Liver (tissue), 9 donors: ENCODE measurements around the gene AGER. TPM values are rescaled to one million over a fixed set of nuclear protein-coding genes. Genes with fewer than 3 reads are reported as not detected.

ENCODE experiments used
- DNase-seq: peaks from one replicate; pipeline ENCODE4 v3.0.0-alpha.2; 2017; ENCODE audit warnings: low spot score
- H3K27ac ChIP-seq, 2 donors: one replicate each; pipeline ENCODE4 v1.7.0; 2013; ENCODE audit warnings: inconsistent platforms in 2 of 2, low read length in 2 of 2, control low read depth in 1 of 2, low read depth in 1 of 2, mild to moderate bottlenecking in 1 of 2
- H3K27me3 ChIP-seq, 4 donors: one replicate each; pipeline versions ENCODE4 v1.6.1 to v1.7.0; 2013; ENCODE audit warnings: low read length in 3 of 4, inconsistent platforms in 1 of 4, mild to moderate bottlenecking in 1 of 4, moderate library complexity in 1 of 4; ENCODE audit not compliant: control insufficient read depth in 4 of 4, insufficient read depth in 4 of 4
- H3K36me3 ChIP-seq, 4 donors: one replicate each; pipeline versions ENCODE4 v1.6.1 to v1.7.0; 2013; ENCODE audit warnings: low read length in 3 of 4, mild to moderate bottlenecking in 3 of 4, low read depth in 1 of 4, moderate library complexity in 1 of 4; ENCODE audit not compliant: control insufficient read depth in 4 of 4, insufficient read depth in 3 of 4
- H3K4me1 ChIP-seq, 4 donors: one replicate each; pipeline versions ENCODE4 v1.6.1 to v1.7.0; 2013; ENCODE audit warnings: low read length in 3 of 4, mild to moderate bottlenecking in 3 of 4, moderate library complexity in 1 of 4; ENCODE audit not compliant: control insufficient read depth in 4 of 4, insufficient read depth in 4 of 4
- H3K4me3 ChIP-seq, 3 donors: one replicate each; pipeline versions ENCODE4 v1.6.1 to v1.7.0; 2013; ENCODE audit warnings: low read length in 3 of 3, control low read depth in 1 of 3, low read depth in 1 of 3, mild to moderate bottlenecking in 1 of 3
- H3K9ac ChIP-seq, 2 donors: one replicate each; pipeline ENCODE4 v1.7.0; 2013; ENCODE audit warnings: low read length in 2 of 2, mild to moderate bottlenecking in 2 of 2, moderate library complexity in 2 of 2, control low read depth in 1 of 2, low read depth in 1 of 2
- H3K9me3 ChIP-seq, 4 donors: one replicate each; pipeline versions ENCODE4 v1.6.1 to v1.7.0; 2013; ENCODE audit warnings: low read length in 3 of 4; ENCODE audit not compliant: control insufficient read depth in 4 of 4
- ATF3 ChIP-seq: IDR thresholded peaks from 2 replicates; pipeline ENCODE4 v1.6.1; 2016; ENCODE audit warnings: antibody characterized with exemption
- EGR1 ChIP-seq, 2 donors: IDR thresholded peaks; 2 replicates each; pipeline ENCODE4 v1.6.1; 2016 to 2018; ENCODE audit warnings: antibody characterized with exemption in 2 of 2, low read depth in 2 of 2
- FOXA1 ChIP-seq: IDR thresholded peaks from 2 replicates; pipeline ENCODE4 v1.6.1; 2016; ENCODE audit warnings: antibody characterized with exemption
- FOXA2 ChIP-seq: IDR thresholded peaks from 2 replicates; pipeline ENCODE4 v1.6.1; 2016; ENCODE audit warnings: antibody characterized with exemption
- GABPA ChIP-seq, 2 donors: IDR thresholded peaks in 1 of 2; conservative IDR thresholded peaks in 1 of 2; 2 replicates each; pipeline ENCODE4 v1.6.1; 2016; ENCODE audit warnings: antibody characterized with exemption in 2 of 2, mild to moderate bottlenecking in 1 of 2, moderate library complexity in 1 of 2
- HNF4A ChIP-seq, 2 donors: conservative IDR thresholded peaks; 2 replicates each; pipeline ENCODE4 v1.6.1; 2016; ENCODE audit warnings: antibody characterized with exemption in 2 of 2, mild to moderate bottlenecking in 2 of 2
- HNF4G ChIP-seq: IDR thresholded peaks from 2 replicates; pipeline ENCODE4 v1.6.1; 2016; ENCODE audit warnings: antibody characterized with exemption
- JUND ChIP-seq, 2 donors: IDR thresholded peaks; 2 replicates each; pipeline ENCODE4 v1.6.1; 2016; ENCODE audit warnings: antibody characterized with exemption in 2 of 2
- NR2F2 ChIP-seq: IDR thresholded peaks from 2 replicates; pipeline ENCODE4 v1.6.1; 2016; ENCODE audit warnings: antibody characterized with exemption
- RAD21 ChIP-seq, 2 donors: IDR thresholded peaks; 2 replicates each; pipeline ENCODE4 v1.6.1; 2016; ENCODE audit warnings: antibody characterized with exemption in 2 of 2, mild to moderate bottlenecking in 2 of 2
- REST ChIP-seq: IDR thresholded peaks from 2 replicates; pipeline ENCODE4 v1.6.1; 2016; ENCODE audit warnings: antibody characterized with exemption, mild to moderate bottlenecking
- RXRA ChIP-seq, 2 donors: IDR thresholded peaks; 2 replicates each; pipeline ENCODE4 v1.6.1; 2017 to 2018; ENCODE audit warnings: antibody characterized with exemption in 2 of 2, mild to moderate bottlenecking in 1 of 2
- SP1 ChIP-seq: IDR thresholded peaks from 2 replicates; pipeline ENCODE4 v1.6.1; 2018; ENCODE audit warnings: antibody characterized with exemption, mild to moderate bottlenecking
- TAF1 ChIP-seq: conservative IDR thresholded peaks from 2 replicates; pipeline ENCODE4 v1.6.1; 2016; ENCODE audit warnings: antibody characterized with exemption, mild to moderate bottlenecking
- YY1 ChIP-seq: IDR thresholded peaks from 2 replicates; pipeline ENCODE4 v1.6.1; 2016; ENCODE audit warnings: antibody characterized with exemption, mild to moderate bottlenecking
- WGBS: extraction: QIAGEN DNeasy Blood & Tissue Kit; methylation state at CpG from one replicate; pipeline ENCODE4 v1.1.7; 2013; 5-methylcytosine and 5-hydroxymethylcytosine counted together
- polyA plus RNA-seq, 2 donors: library from polyadenylated mRNA; stranded (reverse) in 1 of 2; unstranded in 1 of 2; fragments of 200-250 nt in 1 of 2; fragments of >200 nt in 1 of 2; fragmentation: Nextera tagmentation in 1 of 2; extraction: Ambion mirVana in 1 of 2; gene quantifications; one replicate each; pipeline versions ENCODE4 v1.2.1 to v1.2.3, GENCODE V29; 2013 to 2015
- total RNA-seq, 2 donors: library from RNA; depleted of rRNA; stranded (reverse); fragments of >200 nt; gene quantifications; one replicate each; pipeline ENCODE4 v1.2.3, GENCODE V29; 2014
- TF ChIP-seq, protein P1 (sequence below): IDR thresholded peaks from 2 replicates; pipeline ENCODE4 v1.6.1; 2016; ENCODE audit warnings: antibody characterized with exemption
- TF ChIP-seq, protein P2 (sequence below): IDR thresholded peaks from 2 replicates; pipeline ENCODE4 v1.6.1; 2016; ENCODE audit warnings: antibody characterized with exemption
- TF ChIP-seq, protein P3 (sequence below): fragments of 150-350 bp; IDR thresholded peaks from 2 replicates; pipeline ENCODE4 v1.5.1; 2017; ENCODE audit warnings: improper control_type of control experiment, low read depth, low read length; ENCODE audit not compliant: missing input control
- donor health status: healthy.
- donor health status: healthy.
- donor health status: healthy.
- donor health status: healthy.
- donor health status: healthy.

The AGER gene
- total and polyA plus RNA-seq, 4 donors = 0.47 to 0.92 (median 0.83) TPM

GRCh38 chr6:32167154-32167760, 16.8 kb downstream of the AGER start:
- no peak for TF ChIP-seq TAF1
- no peak for TF ChIP-seq RXRA (IDR thresholded peaks at IDR 0.05)
- TF ChIP-seq RAD21 (IDR thresholded peaks at IDR 0.05) = no peak
- no peak for TF ChIP-seq HNF4A (conservative IDR thresholded peaks at IDR 0.05)
- no peak for TF ChIP-seq SP1
- TF ChIP-seq FOXA1 = no peak
- TF ChIP-seq EGR1 (IDR thresholded peaks at IDR 0.05; ENCODE audit: low read depth in 2 of 2) = no peak
- TF ChIP-seq, protein P1, sequence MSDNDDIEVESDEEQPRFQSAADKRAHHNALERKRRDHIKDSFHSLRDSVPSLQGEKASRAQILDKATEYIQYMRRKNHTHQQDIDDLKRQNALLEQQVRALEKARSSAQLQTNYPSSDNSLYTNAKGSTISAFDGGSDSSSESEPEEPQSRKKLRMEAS = no peak
- no peak for TF ChIP-seq HNF4G
- no peak for TF ChIP-seq NR2F2
- TF ChIP-seq ATF3 = no peak
- TF ChIP-seq YY1 = no peak
- TF ChIP-seq GABPA (IDR thresholded peaks at IDR 0.05 in 1 of 2, conservative IDR thresholded peaks at IDR 0.05 in 1 of 2) = no peak
- no peaks in the 10 kb centered on the region for H3K27me3 ChIP-seq
- no peak overlapping the region for H3K27ac ChIP-seq
- H3K4me1 ChIP-seq = no peaks in the 10 kb centered on the region
- H3K9me3 ChIP-seq = no peaks in the 10 kb centered on the region
- H3K9ac ChIP-seq = no peak overlapping the region
- no peak overlapping the region for H3K4me3 ChIP-seq
- H3K36me3 ChIP-seq = peaks cover 7 to 35% (median 12%) of the 10 kb centered on the region in 4 donors
- WGBS = 93% methylated on average over 32 of the region's 32 CpGs
- no peak for DNase-seq

DNA sequence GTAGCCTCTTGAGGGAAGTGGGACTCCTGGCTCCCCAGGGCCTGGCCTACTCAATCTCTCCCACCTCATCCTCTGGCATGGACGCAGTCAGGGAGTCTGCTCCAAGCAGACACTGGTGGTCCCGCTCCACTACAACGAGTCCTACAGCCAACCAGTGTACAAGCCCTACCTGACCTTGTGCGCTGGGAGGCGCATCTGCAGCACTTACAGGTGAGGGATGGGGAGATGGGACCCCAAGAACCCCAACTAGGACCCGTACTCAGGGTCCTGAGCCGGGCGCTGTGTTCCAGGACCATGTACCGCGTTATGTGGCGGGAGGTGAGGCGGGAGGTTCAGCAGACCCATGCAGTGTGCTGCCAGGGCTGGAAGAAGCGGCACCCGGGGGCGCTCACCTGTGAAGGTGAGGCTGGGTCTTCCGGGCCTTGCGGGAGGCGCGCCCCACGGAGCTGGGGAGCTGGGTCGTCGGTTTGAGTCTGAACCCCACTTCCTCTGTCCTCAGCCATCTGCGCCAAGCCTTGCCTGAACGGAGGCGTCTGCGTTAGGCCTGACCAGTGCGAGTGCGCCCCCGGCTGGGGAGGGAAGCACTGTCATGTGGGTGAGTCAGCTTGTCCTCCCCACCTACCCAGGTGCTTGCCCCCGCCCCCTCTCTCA, 17.5 kb downstream of the AGER start:
- Histone ChIP-seq H3K36me3 (peaks cover 7 to 35% (median 12%) of the 10 kb centered on the region in 4 donors), H3K27ac (no peak overlapping the region), H3K4me3 (no peak overlapping the region), H3K27me3 (no peaks in the 10 kb centered on the region), H3K9ac (no peak overlapping the region), H3K9me3 (no peaks in the 10 kb centered on the region), H3K4me1 (no peaks in the 10 kb centered on the region)
- no peak for DNase-seq
- no peak for TF ChIP-seq TAF1
- TF ChIP-seq ATF3 = no peak
- TF ChIP-seq FOXA1 = no peak
- TF ChIP-seq NR2F2 = no peak
- TF ChIP-seq, protein P2, sequence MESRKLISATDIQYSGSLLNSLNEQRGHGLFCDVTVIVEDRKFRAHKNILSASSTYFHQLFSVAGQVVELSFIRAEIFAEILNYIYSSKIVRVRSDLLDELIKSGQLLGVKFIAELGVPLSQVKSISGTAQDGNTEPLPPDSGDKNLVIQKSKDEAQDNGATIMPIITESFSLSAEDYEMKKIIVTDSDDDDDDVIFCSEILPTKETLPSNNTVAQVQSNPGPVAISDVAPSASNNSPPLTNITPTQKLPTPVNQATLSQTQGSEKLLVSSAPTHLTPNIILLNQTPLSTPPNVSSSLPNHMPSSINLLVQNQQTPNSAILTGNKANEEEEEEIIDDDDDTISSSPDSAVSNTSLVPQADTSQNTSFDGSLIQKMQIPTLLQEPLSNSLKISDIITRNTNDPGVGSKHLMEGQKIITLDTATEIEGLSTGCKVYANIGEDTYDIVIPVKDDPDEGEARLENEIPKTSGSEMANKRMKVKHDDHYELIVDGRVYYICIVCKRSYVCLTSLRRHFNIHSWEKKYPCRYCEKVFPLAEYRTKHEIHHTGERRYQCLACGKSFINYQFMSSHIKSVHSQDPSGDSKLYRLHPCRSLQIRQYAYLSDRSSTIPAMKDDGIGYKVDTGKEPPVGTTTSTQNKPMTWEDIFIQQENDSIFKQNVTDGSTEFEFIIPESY = no peak
- no peak for TF ChIP-seq FOXA2
- no peak for TF ChIP-seq EGR1 (IDR thresholded peaks at IDR 0.05; ENCODE audit: low read depth in 2 of 2)
- no peak for TF ChIP-seq RXRA (IDR thresholded peaks at IDR 0.05)
- TF ChIP-seq YY1 = no peak
- TF ChIP-seq, protein P1 = no peak
- no peak for TF ChIP-seq JUND (IDR thresholded peaks at IDR 0.05)
- no peak for TF ChIP-seq HNF4G
- TF ChIP-seq GABPA (IDR thresholded peaks at IDR 0.05 in 1 of 2, conservative IDR thresholded peaks at IDR 0.05 in 1 of 2) = no peak
- no peak for TF ChIP-seq SP1
- TF ChIP-seq, protein P3, sequence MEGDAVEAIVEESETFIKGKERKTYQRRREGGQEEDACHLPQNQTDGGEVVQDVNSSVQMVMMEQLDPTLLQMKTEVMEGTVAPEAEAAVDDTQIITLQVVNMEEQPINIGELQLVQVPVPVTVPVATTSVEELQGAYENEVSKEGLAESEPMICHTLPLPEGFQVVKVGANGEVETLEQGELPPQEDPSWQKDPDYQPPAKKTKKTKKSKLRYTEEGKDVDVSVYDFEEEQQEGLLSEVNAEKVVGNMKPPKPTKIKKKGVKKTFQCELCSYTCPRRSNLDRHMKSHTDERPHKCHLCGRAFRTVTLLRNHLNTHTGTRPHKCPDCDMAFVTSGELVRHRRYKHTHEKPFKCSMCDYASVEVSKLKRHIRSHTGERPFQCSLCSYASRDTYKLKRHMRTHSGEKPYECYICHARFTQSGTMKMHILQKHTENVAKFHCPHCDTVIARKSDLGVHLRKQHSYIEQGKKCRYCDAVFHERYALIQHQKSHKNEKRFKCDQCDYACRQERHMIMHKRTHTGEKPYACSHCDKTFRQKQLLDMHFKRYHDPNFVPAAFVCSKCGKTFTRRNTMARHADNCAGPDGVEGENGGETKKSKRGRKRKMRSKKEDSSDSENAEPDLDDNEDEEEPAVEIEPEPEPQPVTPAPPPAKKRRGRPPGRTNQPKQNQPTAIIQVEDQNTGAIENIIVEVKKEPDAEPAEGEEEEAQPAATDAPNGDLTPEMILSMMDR = no peak
- TF ChIP-seq RAD21 (IDR thresholded peaks at IDR 0.05) = no peak
- no peak for TF ChIP-seq REST
- WGBS = 92% methylated on average over 30 of the region's 30 CpGs
